Gastrocnemius medialis (tissue), 4 donors: ENCODE measurements around the gene KLF11. TPM values are rescaled to one million over a fixed set of nuclear protein-coding genes. Genes with fewer than 3 reads are reported as not detected.

ENCODE experiments used
- ATAC-seq, 2 donors: fragments of 150-250 bp; one replicate each; pipeline ENCODE4 v1.9.1; 2016
- DNase-seq, 2 donors: peaks; one replicate each; pipeline ENCODE4 v3.0.0-alpha.2; 2019
- H3K27ac ChIP-seq, 4 donors: fragments of 200-600 bp; sonication (generic); 1 replicate in 1 of 4; 2 replicates in 3 of 4; pipeline ENCODE4 v1.5.1; 2016 to 2018; ENCODE audit warnings: mild to moderate bottlenecking in 2 of 4, moderate library complexity in 1 of 4
- H3K27me3 ChIP-seq, 3 donors: fragments of 200-600 bp; sonication (generic) in 2 of 3; 1 replicate in 1 of 3; 2 replicates in 2 of 3; pipeline versions ENCODE4 v1.5.1 to v1.6.0; 2016 to 2019; ENCODE audit warnings: mild to moderate bottlenecking in 1 of 3, moderate library complexity in 1 of 3
- H3K36me3 ChIP-seq, 2 donors: fragments of 200-600 bp; sonication (generic) in 1 of 2; one replicate each; pipeline ENCODE4 v1.5.1; 2017 to 2018
- H3K4me1 ChIP-seq, 2 donors: fragments of 200-600 bp; sonication (generic) in 1 of 2; one replicate each; pipeline ENCODE4 v1.5.1; 2016 to 2017; ENCODE audit warnings: mild to moderate bottlenecking in 2 of 2
- H3K4me3 ChIP-seq, 4 donors: fragments of 200-600 bp; sonication (generic) in 3 of 4; 1 replicate in 1 of 4; 2 replicates in 3 of 4; pipeline ENCODE4 v1.5.1; 2016 to 2019; ENCODE audit warnings: mild to moderate bottlenecking in 2 of 4
- H3K9me3 ChIP-seq, 3 donors: fragments of 200-600 bp; sonication (generic) in 2 of 3; 1 replicate in 1 of 3; 2 replicates in 2 of 3; pipeline ENCODE4 v1.5.1; 2016 to 2019
- POLR2A ChIP-seq, 2 donors: fragments of 450-650 bp; IDR thresholded peaks; one replicate each; pipeline ENCODE4 v1.6.1; 2017; ENCODE audit warnings: antibody characterized with exemption in 2 of 2, mild to moderate bottlenecking in 2 of 2, moderate library complexity in 2 of 2
- in situ Hi-C, 4 donors: fragments of 200-750 bp; cut with MboI; loops; one replicate each; pipeline versions ENCODE4 v1.15.0 to v1.8.0; 2017; ENCODE audit warnings: low sequenced_read_pairs in 4 of 4
- intact Hi-C: fragments of 100-400 bp; cut with DNase I; formaldehyde crosslinking; loops from one replicate; pipeline ENCODE4 v1.15.1; 2023; ENCODE audit warnings: low total_unique reads
- total RNA-seq, 4 donors: library from RNA; depleted of rRNA; stranded (reverse); fragments of >200 nt; gene quantifications; one replicate each; pipeline versions ENCODE4 v1.1.0 to v1.2.3, GENCODE V29; 2016
- TF ChIP-seq, protein P1 (sequence below), 5 experiments: fragments of 450-650 bp in 3 of 5; fragments of 200-600 bp in 2 of 5; sonication (generic) in 2 of 5; IDR thresholded peaks in 4 of 5; conservative IDR thresholded peaks in 1 of 5; 1 replicate in 4 of 5; 2 replicates in 1 of 5; pipeline ENCODE4 v1.5.1; 2016 to 2019; ENCODE audit warnings: antibody characterized with exemption in 5 of 5, mild to moderate bottlenecking in 3 of 5, moderate library complexity in 3 of 5

Gene KLF11
- total RNA-seq: 10 to 100 TPM in 3 of 4 donors, 1 to 10 TPM in 1; 7.6 to 18.3 (median 12.9) TPM

DNA sequence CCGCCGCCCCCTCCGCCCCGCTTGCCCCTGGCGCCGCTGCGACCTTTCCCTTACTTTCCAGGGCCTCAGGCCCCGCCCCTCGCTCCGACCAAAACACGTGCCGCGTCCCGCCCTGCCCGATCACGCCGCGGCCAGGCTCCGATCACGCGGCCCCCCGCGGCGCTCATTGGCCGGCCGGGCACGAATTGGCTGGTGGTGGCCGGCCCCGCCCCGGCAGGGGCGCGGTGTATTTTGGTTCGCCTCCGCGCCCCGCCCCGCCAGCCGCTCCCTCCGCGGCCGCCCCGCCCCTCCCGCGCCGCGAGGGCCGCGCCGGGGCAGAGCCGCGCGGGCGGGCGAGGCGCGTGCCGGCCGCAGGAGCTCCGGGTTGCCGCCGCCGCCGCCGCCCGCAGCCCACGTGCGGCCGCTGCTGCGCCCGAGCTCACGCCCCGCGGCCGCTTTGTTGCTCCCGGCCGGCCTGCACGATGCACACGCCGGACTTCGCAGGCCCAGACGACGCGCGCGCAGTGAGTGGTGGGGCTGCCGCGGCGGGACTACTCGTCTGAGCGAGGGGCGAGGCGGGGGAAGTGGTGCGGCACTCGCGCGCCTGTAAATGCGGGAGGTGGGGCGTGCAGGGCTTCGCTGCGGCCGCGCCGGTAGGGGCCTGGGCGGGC is at the start of gene KLF11:
Gene KLF11 (plus strand): TSS at position 295 of the 650 bp plus-strand sequence. CDS start 167 bp downstream, at position 462.
- Histone ChIP-seq H3K9me3 (no peaks in the 10 kb centered on the region), H3K4me3 (peak within 1 kb of the TSS; percentile 58 to 69 (median 65)), H3K4me1 (peaks cover 33 to 56% of the 10 kb centered on the region in 2 donors), H3K27ac (peak within 1 kb of the TSS; percentile 94 to 95 (median 94)), H3K27me3 (no peaks in the 10 kb centered on the region), H3K36me3 (peaks cover 0 to 23% of the 10 kb centered on the region in 2 donors)
- in situ Hi-C loops: loop anchor here in 3 of 4 donors (10.0 to 25.0 kb wide), 3 partner anchors 229 to 406 kb away; partner anchors contain the start of gene YWHAQ (in 1 of the 3)
- peak; percentile 84 to 87 for DNase-seq
- TF ChIP-seq, protein P1, sequence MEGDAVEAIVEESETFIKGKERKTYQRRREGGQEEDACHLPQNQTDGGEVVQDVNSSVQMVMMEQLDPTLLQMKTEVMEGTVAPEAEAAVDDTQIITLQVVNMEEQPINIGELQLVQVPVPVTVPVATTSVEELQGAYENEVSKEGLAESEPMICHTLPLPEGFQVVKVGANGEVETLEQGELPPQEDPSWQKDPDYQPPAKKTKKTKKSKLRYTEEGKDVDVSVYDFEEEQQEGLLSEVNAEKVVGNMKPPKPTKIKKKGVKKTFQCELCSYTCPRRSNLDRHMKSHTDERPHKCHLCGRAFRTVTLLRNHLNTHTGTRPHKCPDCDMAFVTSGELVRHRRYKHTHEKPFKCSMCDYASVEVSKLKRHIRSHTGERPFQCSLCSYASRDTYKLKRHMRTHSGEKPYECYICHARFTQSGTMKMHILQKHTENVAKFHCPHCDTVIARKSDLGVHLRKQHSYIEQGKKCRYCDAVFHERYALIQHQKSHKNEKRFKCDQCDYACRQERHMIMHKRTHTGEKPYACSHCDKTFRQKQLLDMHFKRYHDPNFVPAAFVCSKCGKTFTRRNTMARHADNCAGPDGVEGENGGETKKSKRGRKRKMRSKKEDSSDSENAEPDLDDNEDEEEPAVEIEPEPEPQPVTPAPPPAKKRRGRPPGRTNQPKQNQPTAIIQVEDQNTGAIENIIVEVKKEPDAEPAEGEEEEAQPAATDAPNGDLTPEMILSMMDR (IDR thresholded peaks at IDR 0.05 in 4 of 5, conservative IDR thresholded peaks at IDR 0.05 in 1 of 5): no peak
- TF ChIP-seq POLR2A (IDR thresholded peaks at IDR 0.05): peak; percentile 72 to 75
- intact Hi-C loops: loop anchor here (2.0 to 10.0 kb wide), 6 partner anchors 201 to 1551 kb away; partner anchors contain the start of genes ADAM17, CPSF3, ITGB1BP1 and ODC1
- peak; percentile 78 to 79 for ATAC-seq

DNA sequence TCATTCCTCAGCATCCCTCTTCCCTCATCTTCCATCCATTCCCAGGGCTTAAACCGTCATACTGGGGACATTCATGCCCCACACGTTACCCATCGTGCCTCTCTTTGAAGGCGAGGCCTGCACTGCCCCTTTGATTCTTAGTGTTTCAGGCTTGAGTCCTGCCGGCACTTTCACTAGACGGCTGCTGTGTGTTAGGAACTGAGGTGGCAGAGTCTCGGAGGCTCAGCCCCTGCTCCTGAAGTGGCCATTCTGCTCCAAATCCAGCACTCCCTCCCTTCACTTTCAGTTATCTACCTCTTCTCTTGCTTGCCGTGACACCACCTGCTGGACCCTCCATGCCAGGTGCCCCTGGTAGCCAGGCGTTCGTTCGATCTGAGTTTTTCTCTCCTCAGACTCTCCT is 48.9 kb upstream of the KLF11 start:
- peaks cover 9 to 19% of the 10 kb centered on the region in 2 donors for H3K4me1 ChIP-seq

DNA sequence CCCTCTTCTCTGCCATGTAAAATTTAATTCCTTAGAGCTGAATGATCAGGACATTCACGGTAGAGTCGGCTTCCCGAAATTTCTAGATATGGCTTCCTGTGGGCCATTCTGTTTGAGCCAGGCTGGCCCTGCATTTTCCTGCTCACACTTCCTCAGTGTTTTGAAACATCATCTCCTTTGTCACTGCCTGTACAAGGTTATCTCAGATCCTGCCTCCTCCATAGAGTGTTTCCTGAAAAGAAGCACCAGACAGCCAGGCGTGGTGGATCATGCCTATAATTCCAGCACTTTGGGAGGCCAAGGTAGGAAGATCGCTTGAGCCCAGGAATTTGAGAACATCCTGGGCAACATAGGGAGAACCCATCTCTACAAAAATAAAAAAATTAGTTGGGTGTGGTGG is 48.3 kb upstream of the KLF11 start:
- Histone ChIP-seq H3K27me3 (no peaks in the 10 kb centered on the region), H3K36me3 (no peaks in the 10 kb centered on the region), H3K4me1 (peaks cover 9 to 19% of the 10 kb centered on the region in 2 donors), H3K4me3 (no peak overlapping the region), H3K27ac (no peak overlapping the region), H3K9me3 (no peaks in the 10 kb centered on the region)
- no peak for DNase-seq
- intact Hi-C loops: no loop called here
- ATAC-seq: no peak
- in situ Hi-C loops: no loop called here
- TF ChIP-seq, protein P1 (IDR thresholded peaks at IDR 0.05 in 4 of 5, conservative IDR thresholded peaks at IDR 0.05 in 1 of 5): no peak
- TF ChIP-seq POLR2A (IDR thresholded peaks at IDR 0.05): no peak

More for the DNA sequence above, 48.9 kb upstream of the KLF11 start:
- TF ChIP-seq POLR2A (IDR thresholded peaks at IDR 0.05): no peak
- TF ChIP-seq, protein P1 (IDR thresholded peaks at IDR 0.05 in 4 of 5, conservative IDR thresholded peaks at IDR 0.05 in 1 of 5): no peak
- Histone ChIP-seq H3K27me3 (no peaks in the 10 kb centered on the region), H3K27ac (no peak overlapping the region), H3K4me3 (no peak overlapping the region), H3K36me3 (no peaks in the 10 kb centered on the region), H3K9me3 (no peaks in the 10 kb centered on the region)
- DNase-seq (no peak), ATAC-seq (no peak)
- in situ Hi-C loops (no loop called here), intact Hi-C loops (no loop called here)

DNA sequence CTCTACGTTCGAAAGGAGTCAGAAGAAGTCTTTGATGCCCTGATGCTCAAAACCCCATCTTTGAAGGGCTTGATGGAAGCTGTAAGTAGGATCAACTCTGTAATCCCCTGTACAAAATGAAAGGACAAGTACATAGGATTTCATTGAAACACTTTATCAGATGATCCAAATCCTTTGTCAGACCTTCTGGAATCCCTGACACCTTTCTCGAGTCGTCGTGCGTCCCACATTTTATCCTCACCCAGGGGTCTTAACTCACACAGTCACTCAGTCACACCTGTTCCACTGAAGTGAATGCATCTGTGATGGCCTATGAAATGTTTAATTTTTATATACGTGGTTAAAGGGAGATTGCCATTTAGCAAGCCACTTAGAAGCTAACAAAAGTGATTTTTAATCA is 47.0 kb upstream of the KLF11 start:
- Histone ChIP-seq H3K27ac (peak overlapping the region; percentile 11 to 60 (median 46)), H3K36me3 (no peaks in the 10 kb centered on the region), H3K27me3 (no peaks in the 10 kb centered on the region), H3K4me1 (peaks cover 9 to 19% of the 10 kb centered on the region in 2 donors), H3K9me3 (no peaks in the 10 kb centered on the region), H3K4me3 (no peak overlapping the region)
- in situ Hi-C loops: no loop called here
- intact Hi-C loops: no loop called here
- DNase-seq (no peak), ATAC-seq (no peak)
- TF ChIP-seq, protein P1 (IDR thresholded peaks at IDR 0.05 in 4 of 5, conservative IDR thresholded peaks at IDR 0.05 in 1 of 5): no peak
- TF ChIP-seq POLR2A (IDR thresholded peaks at IDR 0.05): no peak
